Measurements from ENCODE around the gene MAK. TPM values are rescaled to one million over a fixed set of nuclear protein-coding genes. Genes with fewer than 3 reads are reported as not detected.

MAK gene
- total and polyA plus RNA-seq, 2 of the 13 experiments (the other 11 are each of a cell fraction or from before 2014, with no cell fraction given), result 0.04 TPM; not detected in 1

- TF ChIP-seq TIGD3 (CRISPR knock-in tag; IDR thresholded peaks at IDR 0.05; ENCODE audit: borderline replicate concordance) (no peak), ZNF570 (CRISPR knock-in tag; IDR thresholded peaks at IDR 0.05; ENCODE audit: borderline replicate concordance) (no peak), RFX3 (CRISPR knock-in tag; IDR thresholded peaks at IDR 0.05) (0 out of 2 replicates have a peak, but pooled peaks have one; percentile 7), XRCC5 (optimal IDR thresholded peaks at IDR 0.05; ENCODE audit: low read length) (peak; percentile 50), MXD3 (CRISPR knock-in tag; IDR thresholded peaks at IDR 0.05) (no peak), HOXD1 (CRISPR knock-in tag; IDR thresholded peaks at IDR 0.05) (no peak), ATF7-NPFF (CRISPR knock-in tag; IDR thresholded peaks at IDR 0.05; ENCODE audit: low read depth) (no peak), MYNN (CRISPR knock-in tag; IDR thresholded peaks at IDR 0.05; ENCODE audit: low read depth) (no peak), ZNF451 (CRISPR knock-in tag; IDR thresholded peaks at IDR 0.05) (no peak)
These were observed 37.0 kb downstream of the MAK start (continued) for GRCh38 chr6:10801224-10801848.

- Histone ChIP-seq H3K27me3 (ENCODE audit: control insufficient read depth in 1 of 2, insufficient read depth in 2 of 2, low read length in 2 of 2) (no peaks in the 10 kb centered on the region), H3K4me3 (replicated peaks in 1 of 3; ENCODE audit: insufficient read depth in 1 of 3, low read depth in 2 of 3, low read length in 3 of 3) (no peak overlapping the region), H3K9ac (ENCODE audit: insufficient read depth, low read depth, low read length) (no peak overlapping the region), H3K9me3 (ENCODE audit: low read length) (no peaks in the 10 kb centered on the region), H4K20me1 (ENCODE audit: insufficient read depth, low read length) (no peaks in the 10 kb centered on the region), H3K4me2 (ENCODE audit: low read depth, low read length) (no peak overlapping the region), H3K36me3 (replicated peaks in 1 of 2; ENCODE audit: control insufficient read depth in 1 of 2, insufficient read depth in 2 of 2, low read length in 2 of 2) (no peaks in the 10 kb centered on the region), H3K79me2 (ENCODE audit: insufficient read depth, low read length) (no peaks in the 10 kb centered on the region), H3K27ac (ENCODE audit: extremely low read length, insufficient read depth, low read length) (no peak overlapping the region), H3K4me1 (ENCODE audit: insufficient read depth, low read length) (peaks cover 7% of the 10 kb centered on the region; the same call in 1 of the 2 replicates), H2AFZ (ENCODE audit: low read length) (no peak overlapping the region)
- no peak for FAIRE-seq
- in situ Hi-C loops (cut with HindIII; ENCODE audit: extremely low pct_ligation_motif_present, low pct_unique_long_range_greater_than_20kb), result loop anchor here (5.0 kb wide), 1 partner anchor 324 kb away; no protein-coding TSS in a partner anchor
- peak; percentile 85 for ATAC-seq
- ChIA-PET CTCF (ENCODE audit: low intra/inter-chr PET ratio, low total read pairs) (interaction anchor here (1.0 to 3.3 kb wide), 3 partner anchors 106 to 322 kb away, joined by 3 to 41 read pairs (median 25); partner anchors contain the start of genes C6orf52 and PAK1IP1), POLR2A (interaction anchor here (1.0 to 2.1 kb wide), 3 partner anchors 78 to 106 kb away, joined by 5 to 11 read pairs (median 6); partner anchors contain the start of genes PAK1IP1 and TMEM14C)
- peak; percentile 68 for DNase-seq (ENCODE audit: low spot score)
- intact Hi-C loops (cut with micrococcal nuclease; ENCODE audit: unreplicated experiment), result loop anchor here (1.0 kb wide), 5 partner anchors 78 to 323 kb away; partner anchors contain the start of genes C6orf52, PAK1IP1 and TMEM14C
- 77% methylated on average over 3 of the region's 3 CpGs for WGBS (ENCODE audit: low lambda C conversion rate)
- no TSS peak for BruUV-seq (replicated peaks)
- TF ChIP-seq ZNF513 (CRISPR knock-in tag; conservative IDR thresholded peaks at IDR 0.05), result no peak
- TF ChIP-seq GMEB1 (CRISPR knock-in tag; IDR thresholded peaks at IDR 0.05; ENCODE audit: borderline replicate concordance), result no peak
- TF ChIP-seq ARID3A (IDR thresholded peaks at IDR 0.05; ENCODE audit: low read depth, low read length), result 0 out of 2 replicates have a peak, but pooled peaks have one; percentile 4
- no peak for TF ChIP-seq ZNF569 (CRISPR knock-in tag; IDR thresholded peaks at IDR 0.05; ENCODE audit: borderline replicate concordance)
- peak; percentile 59 for TF ChIP-seq GATAD2A (CRISPR knock-in tag; IDR thresholded peaks at IDR 0.05)
These were observed 37.5 kb downstream of the MAK start for GRCh38 chr6:10800810-10801209.
